Psoas muscle (tissue), 8 donors: Measurements from ENCODE around the gene CXCL16. TPM values are rescaled to one million over a fixed set of nuclear protein-coding genes. Genes with fewer than 3 reads are reported as not detected.
"Not testable (repeated sequence)": the region's sequence is repeated elsewhere in the genome, so short reads cannot be mapped to it uniquely, and the experiment has no call there.

ENCODE experiments used
- ATAC-seq, 4 donors: fragments of 200-7000 bp; cut with Tn5 transposase; one replicate each; pipeline ENCODE4 v1.9.1; 2020; ENCODE audit warnings: moderate library complexity in 3 of 4, mild to moderate bottlenecking in 2 of 4
- DNase-seq, 2 donors: peaks; one replicate each; pipeline ENCODE4 v3.0.0-alpha.2; 2020
- H3K27ac ChIP-seq: fragments of 200-600 bp; one replicate; pipeline ENCODE4 v1.8.0; 2022
- H3K27me3 ChIP-seq, 3 donors: fragments of 200-600 bp in 1 of 3; one replicate each; pipeline versions ENCODE4 v1.6.1 to v1.8.0; 2013 to 2022; ENCODE audit warnings: low read length in 2 of 3, mild to moderate bottlenecking in 2 of 3, moderate library complexity in 1 of 3; ENCODE audit not compliant: insufficient read depth in 3 of 3
- H3K36me3 ChIP-seq, 2 donors: fragments of 200-600 bp in 1 of 2; one replicate each; pipeline versions ENCODE4 v1.6.1 to v1.8.0; 2013 to 2022; ENCODE audit warnings: low read depth in 1 of 2, mild to moderate bottlenecking in 1 of 2, moderate library complexity in 1 of 2; ENCODE audit not compliant: insufficient read depth in 1 of 2
- H3K4me1 ChIP-seq: fragments of 200-600 bp; one replicate; pipeline ENCODE4 v1.8.0; 2022
- H3K4me3 ChIP-seq: fragments of 200-600 bp; one replicate; pipeline ENCODE4 v1.8.0; 2022; ENCODE audit warnings: mild to moderate bottlenecking
- H3K9me3 ChIP-seq: fragments of 200-600 bp; one replicate; pipeline ENCODE4 v1.8.0; 2022
- CTCF ChIP-seq: fragments of 200-600 bp; IDR thresholded peaks from one replicate; pipeline ENCODE4 v1.8.0; 2022; ENCODE audit warnings: antibody characterized with exemption
- WGBS, 3 donors: extraction: QIAGEN DNeasy Blood & Tissue Kit; methylation state at CpG; one replicate each; pipeline versions ENCODE4 v1.1.6 to v1.1.7; 2013; 5-methylcytosine and 5-hydroxymethylcytosine counted together
- intact Hi-C, 2 donors: fragments of 100-400 bp; cut with DNase I; formaldehyde crosslinking; loops; one replicate each; pipeline versions ENCODE4 v1.11.0 to v1.14.2; 2022
- polyA plus RNA-seq, 3 donors: library from polyadenylated mRNA; stranded (reverse); fragments of 200-250 nt; gene quantifications; one replicate each; pipeline ENCODE4 v1.2.3, GENCODE V29; 2013
- total RNA-seq, 4 donors: library from RNA; stranded (reverse); fragmentation: NEBNext Ultra II Directional in 2 of 4; extraction: Animal tissue kit (Norgen Biotek cat#: 25700) in 2 of 4; gene quantifications; one replicate each; pipeline versions ENCODE4 v1.2.1 to v1.2.4, GENCODE V29; 2021 to 2023
- donor health status: healthy with polysubstance abuse.
- donor health status: DM: no; HTN: no; CAD: no; lungs with moderate emphysema.
- donor health status: Bipolar disorder and iron deficiency.
- donor health status: healthy.
- donor health status: DM: yes; HTN: yes; CAD: no.
- donor health status: DM: no; HTN: no; CAD: no.
- donor health status: DM: no; HTN: no; CAD: no.
- donor health status: DM: yes; HTN: yes; CAD: no.

CXCL16 gene
- total and polyA plus RNA-seq, 7 donors: 0.45 to 5.4 (median 1.7) TPM

- WGBS, 3 donors: 93 to 100% (median 94%) methylated on average over 2 of the region's 2 CpGs
- H3K9me3 ChIP-seq: no peaks in the 10 kb centered on the region
- DNase-seq (no peak), ATAC-seq (no peak)
- TF ChIP-seq CTCF: no peak
- no peaks in the 10 kb centered on the region for H3K4me1 ChIP-seq
- intact Hi-C loops: no loop called here
- H3K36me3 ChIP-seq: peaks cover 0 to 30% of the 10 kb centered on the region in 2 donors
- no peak overlapping the region for H3K4me3 ChIP-seq
- H3K27ac ChIP-seq: no peak overlapping the region
- H3K27me3 ChIP-seq: no peaks in the 10 kb centered on the region
Measured at GRCh38 chr17:4690745-4691144, 49.0 kb downstream of the CXCL16 start.

- DNase-seq, H3K9me3 ChIP-seq, ATAC-seq, H3K4me3 ChIP-seq, H3K27ac ChIP-seq, H3K4me1 ChIP-seq, intact Hi-C loops, H3K27me3 ChIP-seq: not testable (repeated sequence)
- 88 to 96% (median 90%) methylated on average over 12 of the region's 12 CpGs for WGBS, 3 donors
- peaks cover 0 to 30% of the 10 kb centered on the region in 2 donors for H3K36me3 ChIP-seq
Measured at GRCh38 chr17:4689872-4690271, 49.9 kb downstream of the CXCL16 start.

GRCh38 chr17:4683739-4684138, 56.0 kb downstream of the CXCL16 start:
- 50 to 73% (median 66%) methylated on average over 5 of the region's 5 CpGs for WGBS, 3 donors
- peak in 1 of 2 donors; percentile 33 for DNase-seq
- H3K4me3 ChIP-seq, ATAC-seq, H3K4me1 ChIP-seq, H3K27ac ChIP-seq, H3K9me3 ChIP-seq, H3K27me3 ChIP-seq, intact Hi-C loops: not testable (repeated sequence)
- peaks cover 4 to 49% of the 10 kb centered on the region in 2 donors for H3K36me3 ChIP-seq

Other genes starting within 250 kb of the CXCL16 start
- gene SPNS2, start 241.0 kb downstream of the CXCL16 start, total RNA-seq: 1 to 10 TPM; 3.5 to 7.1 (median 6.3) TPM
- gene SPNS2, start 241.0 kb downstream of the CXCL16 start, polyA plus RNA-seq: 10 to 100 TPM in 1 of 3 donors, 1 to 10 TPM in 2; 6.0 to 10.6 (median 7.4) TPM
- 10 to 100 TPM; 31.3 to 63.2 (median 46.3) TPM for gene MYBBP1A, start 184.5 kb downstream of the CXCL16 start, total RNA-seq
- gene MYBBP1A, start 184.5 kb downstream of the CXCL16 start, polyA plus RNA-seq: 10 to 100 TPM; 28.5 to 54.4 (median 35.5) TPM
- not detected for gene GGT6, start 179.4 kb downstream of the CXCL16 start, total RNA-seq
- under 1 TPM in 1 of 3 donors, not detected in 2; 0.03 TPM for gene GGT6, start 179.4 kb downstream of the CXCL16 start, polyA plus RNA-seq
- 100 to 1,000 TPM; 248 to 524 (median 400) TPM for gene SMTNL2, start 155.4 kb downstream of the CXCL16 start, total RNA-seq
- 100 to 1,000 TPM in 2 of 3 donors, 10 to 100 TPM in 1; 20.7 to 318 (median 210) TPM for gene SMTNL2, start 155.4 kb downstream of the CXCL16 start, polyA plus RNA-seq
- under 1 TPM in 2 of 4 donors, not detected in 2; 0.10 to 0.36 TPM for gene ALOX15, start 98.2 kb downstream of the CXCL16 start, total RNA-seq
- not detected for gene ALOX15, start 98.2 kb downstream of the CXCL16 start, polyA plus RNA-seq
- 10 to 100 TPM; 51.7 to 57.2 (median 55.5) TPM for gene PELP1, start 35.8 kb downstream of the CXCL16 start, total RNA-seq
- 10 to 100 TPM; 17.5 to 38.6 (median 20.4) TPM for gene PELP1, start 35.8 kb downstream of the CXCL16 start, polyA plus RNA-seq
- 10 to 100 TPM; 12.1 to 16.5 (median 14.7) TPM for gene ARRB2, start 29.3 kb downstream of the CXCL16 start, total RNA-seq
- gene ARRB2, start 29.3 kb downstream of the CXCL16 start, polyA plus RNA-seq: 10 to 100 TPM in 1 of 3 donors, 1 to 10 TPM in 2; 6.6 to 11.8 (median 8.0) TPM
- 10 to 100 TPM; 19.2 to 26.6 (median 23.7) TPM for gene MED11, start 8.5 kb downstream of the CXCL16 start, total RNA-seq
- gene MED11, start 8.5 kb downstream of the CXCL16 start, polyA plus RNA-seq: 10 to 100 TPM; 44.0 to 52.1 (median 46.3) TPM
- gene ZMYND15, start 95 bp downstream of the CXCL16 start, total RNA-seq: under 1 TPM in 3 of 4 donors, not detected in 1; 0.08 to 0.30 (median 0.15) TPM
- under 1 TPM in 2 of 3 donors, not detected in 1; 0.04 to 0.09 TPM for gene ZMYND15, start 95 bp downstream of the CXCL16 start, polyA plus RNA-seq
- not detected for gene TM4SF5, start 32.0 kb upstream of the CXCL16 start, total RNA-seq
- gene TM4SF5, start 32.0 kb upstream of the CXCL16 start, polyA plus RNA-seq: under 1 TPM in 1 of 3 donors, not detected in 2; 0.34 TPM
- under 1 TPM; 0.42 to 0.84 (median 0.64) TPM for gene VMO1, start 46.4 kb upstream of the CXCL16 start, total RNA-seq
- 1 to 10 TPM in 2 of 3 donors, under 1 TPM in 1; 0.84 to 3.1 (median 1.8) TPM for gene VMO1, start 46.4 kb upstream of the CXCL16 start, polyA plus RNA-seq
- not detected for gene GLTPD2, start 49.0 kb upstream of the CXCL16 start, total RNA-seq
- not detected for gene GLTPD2, start 49.0 kb upstream of the CXCL16 start, polyA plus RNA-seq
- 100 to 1,000 TPM; 160 to 254 (median 234) TPM for gene PSMB6, start 56.2 kb upstream of the CXCL16 start, total RNA-seq
- 100 to 1,000 TPM; 416 to 561 (median 427) TPM for gene PSMB6, start 56.2 kb upstream of the CXCL16 start, polyA plus RNA-seq
- 1 to 10 TPM; 3.7 to 7.5 (median 4.3) TPM for gene PLD2, start 67.2 kb upstream of the CXCL16 start, total RNA-seq
- 1 to 10 TPM; 2.4 to 4.2 (median 3.0) TPM for gene PLD2, start 67.2 kb upstream of the CXCL16 start, polyA plus RNA-seq
- 10 to 100 TPM; 15.8 to 23.8 (median 20.8) TPM for gene MINK1, start 93.4 kb upstream of the CXCL16 start, total RNA-seq
- 10 to 100 TPM in 2 of 3 donors, 1 to 10 TPM in 1; 8.9 to 19.2 (median 14.2) TPM for gene MINK1, start 93.4 kb upstream of the CXCL16 start, polyA plus RNA-seq
- gene C17orf107, start 159.6 kb upstream of the CXCL16 start, total RNA-seq: under 1 TPM in 2 of 4 donors, not detected in 2; 0.20 to 0.30 TPM
- under 1 TPM; 0.01 to 0.10 (median 0.03) TPM for gene C17orf107, start 159.6 kb upstream of the CXCL16 start, polyA plus RNA-seq
- 1 to 10 TPM in 1 of 4 donors, under 1 TPM in 3; 0.19 to 1.1 (median 0.28) TPM for gene CHRNE, start 163.2 kb upstream of the CXCL16 start, total RNA-seq
- gene CHRNE, start 163.2 kb upstream of the CXCL16 start, polyA plus RNA-seq: under 1 TPM; 0.16 to 0.70 (median 0.56) TPM
- gene GP1BA, start 192.3 kb upstream of the CXCL16 start, total RNA-seq: under 1 TPM in 1 of 4 donors, not detected in 3; 0.10 TPM
- gene GP1BA, start 192.3 kb upstream of the CXCL16 start, polyA plus RNA-seq: under 1 TPM in 2 of 3 donors, not detected in 1; 0.04 to 0.05 TPM
- gene SLC25A11, start 200.1 kb upstream of the CXCL16 start, total RNA-seq: 100 to 1,000 TPM in 3 of 4 donors, 10 to 100 TPM in 1; 97.1 to 225 (median 143) TPM
- gene SLC25A11, start 200.1 kb upstream of the CXCL16 start, polyA plus RNA-seq: 100 to 1,000 TPM; 125 to 163 (median 128) TPM
- 10 to 100 TPM; 85.1 to 96.3 (median 87.3) TPM for gene RNF167, start 200.3 kb upstream of the CXCL16 start, total RNA-seq
- 100 to 1,000 TPM in 1 of 3 donors, 10 to 100 TPM in 2; 85.7 to 151 (median 100.0) TPM for gene RNF167, start 200.3 kb upstream of the CXCL16 start, polyA plus RNA-seq
- gene PFN1, start 208.6 kb upstream of the CXCL16 start, total RNA-seq: 100 to 1,000 TPM; 149 to 253 (median 205) TPM
- 1,000 to 10,000 TPM in 1 of 3 donors, 100 to 1,000 TPM in 2; 220 to 1,518 (median 312) TPM for gene PFN1, start 208.6 kb upstream of the CXCL16 start, polyA plus RNA-seq
- 1,000 to 10,000 TPM; 2,251 to 3,238 (median 2,533) TPM for gene ENO3, start 211.2 kb upstream of the CXCL16 start, total RNA-seq
- gene ENO3, start 211.2 kb upstream of the CXCL16 start, polyA plus RNA-seq: 1,000 to 10,000 TPM; 1,126 to 5,696 (median 4,322) TPM
- 100 to 1,000 TPM in 3 of 4 donors, 10 to 100 TPM in 1; 79.2 to 156 (median 111) TPM for gene SPAG7, start 227.9 kb upstream of the CXCL16 start, total RNA-seq
- gene SPAG7, start 227.9 kb upstream of the CXCL16 start, polyA plus RNA-seq: 100 to 1,000 TPM in 2 of 3 donors, 10 to 100 TPM in 1; 93.2 to 179 (median 170) TPM
- 10 to 100 TPM; 43.0 to 60.8 (median 51.0) TPM for gene CAMTA2, start 247.7 kb upstream of the CXCL16 start, total RNA-seq
- 10 to 100 TPM; 30.3 to 50.2 (median 39.5) TPM for gene CAMTA2, start 247.7 kb upstream of the CXCL16 start, polyA plus RNA-seq